K562 (cell line): ENCODE measurements around the gene GALP. TPM values are rescaled to one million over a fixed set of nuclear protein-coding genes. Genes with fewer than 3 reads are reported as not detected.
A peak's percentile ranks its signal among the peaks of the same experiment; 100 is the strongest.

Experiments used
- ATAC-seq: fragments of 200-7000 bp; cut with Tn5 transposase; 3 replicates; pipeline ENCODE4 v1.9.1; 2020; ENCODE audit warnings: moderate library complexity
- BruUV-seq: library from RNA; stranded (reverse); fragments of 400-500 nt; replicated peaks from 2 replicates; lab custom pipeline; 2021; lab: Mats Ljungman, UMichigan
- CTCF ChIA-PET: fragments of 300-600 bp; formaldehyde crosslinking; extraction: SDS; loops from one replicate; lab custom pipeline; 2021; ENCODE audit warnings: low intra/inter-chr PET ratio; lab: Yijun Ruan, JAX
- POLR2A ChIA-PET: fragments of 300-600, 350-650 bp; sonication (Branson Sonifier 250); formaldehyde crosslinking; extraction: SDS; loops from one replicate; lab custom pipeline; 2021; ENCODE audit warnings: antibody characterized with exemption, inconsistent platforms; lab: Yijun Ruan, JAX
- DNase-seq, 4 experiments: peaks; one replicate each; pipeline versions ENCODE4 v3.0.0 to v3.0.0-alpha.2; 2011 to 2018; ENCODE audit warnings: low spot score in 3 of 4, mixed read lengths in 3 of 4; ENCODE audit errors: extremely low read depth in 1 of 4
- FAIRE-seq: peaks from 2 replicates; lab custom pipeline; 2011; peaks lifted over from hg19 to GRCh38; lab: Jason Lieb, UNC
- H2AFZ ChIP-seq: 2 replicates; pipeline ENCODE4 v1.6.0; 2011; ENCODE audit warnings: low read depth, low read length, control low read depth, inconsistent platforms
- H3K27ac ChIP-seq: fragments of 200-600 bp; 3 replicates; pipeline ENCODE4 v1.8.0; 2011; ENCODE audit warnings: low read depth, mild to moderate bottlenecking, control low read depth, inconsistent platforms, low read length, moderate library complexity, mixed read lengths; ENCODE audit errors: extremely low read depth
- H3K27me3 ChIP-seq, 2 experiments: fragments of 300-600 bp in 1 of 2; 2 replicates in 1 of 2; 3 replicates in 1 of 2; pipeline versions ENCODE4 v1.6.0 to v1.8.0; 2011; ENCODE audit warnings: inconsistent platforms in 2 of 2, low read length in 2 of 2, mild to moderate bottlenecking in 1 of 2, mixed read lengths in 1 of 2, moderate library complexity in 1 of 2; ENCODE audit not compliant: control insufficient read depth in 2 of 2, insufficient read depth in 2 of 2
- H3K36me3 ChIP-seq: fragments of 300-600 bp; 3 replicates; pipeline ENCODE4 v1.8.0; 2011; ENCODE audit warnings: mild to moderate bottlenecking, low read length, inconsistent platforms; ENCODE audit not compliant: control insufficient read depth, insufficient read depth
- H3K4me1 ChIP-seq, 2 experiments: fragments of 200-600 bp in 1 of 2; replicated peaks in 1 of 2; 2 replicates in 1 of 2; 3 replicates in 1 of 2; pipeline versions ENCODE4 v1.5.1 to v1.8.0; 2011; ENCODE audit warnings: inconsistent platforms in 2 of 2, low read length in 2 of 2, mild to moderate bottlenecking in 1 of 2, mixed read lengths in 1 of 2, moderate library complexity in 1 of 2; ENCODE audit not compliant: control insufficient read depth in 2 of 2, insufficient read depth in 2 of 2
- H3K4me2 ChIP-seq: 2 replicates; pipeline ENCODE4 v1.6.1; 2011; ENCODE audit warnings: low read length, control low read depth, inconsistent platforms, mixed read lengths; ENCODE audit not compliant: insufficient read depth
- H3K4me3 ChIP-seq: fragments of 200-600 bp; sonication (generic), shearing (Covaris generic); 2 replicates; pipeline ENCODE4 v1.5.1; 2016; ENCODE audit warnings: control low read depth, inconsistent platforms
- H3K79me2 ChIP-seq: fragments of 200-600 bp; 3 replicates; pipeline ENCODE4 v1.8.0; 2011; ENCODE audit warnings: low read length, inconsistent platforms; ENCODE audit not compliant: control insufficient read depth, insufficient read depth
- H3K9ac ChIP-seq, 2 experiments: 2 replicates each; pipeline versions ENCODE4 v1.6.0 to v1.6.1; 2011; ENCODE audit warnings: low read depth in 2 of 2, low read length in 2 of 2, control low read depth in 1 of 2, inconsistent platforms in 1 of 2, mild to moderate bottlenecking in 1 of 2, mixed read lengths in 1 of 2; ENCODE audit not compliant: insufficient read depth in 1 of 2
- H3K9me1 ChIP-seq: one replicate; pipeline ENCODE4 v1.6.0; 2011; ENCODE audit warnings: inconsistent platforms, mild to moderate bottlenecking, low read length, moderate library complexity; ENCODE audit not compliant: control insufficient read depth, insufficient read depth
- H3K9me3 ChIP-seq: replicated peaks from 2 replicates; pipeline ENCODE4 v1.5.1; 2011; ENCODE audit warnings: low read depth, low read length, inconsistent platforms; ENCODE audit not compliant: control insufficient read depth, insufficient read depth
- H4K20me1 ChIP-seq: replicated peaks from 2 replicates; pipeline ENCODE4 v1.6.1; 2011; ENCODE audit warnings: low read length, inconsistent platforms, mixed read lengths; ENCODE audit not compliant: control insufficient read depth, insufficient read depth
- EP400 ChIP-seq: fragments of 450-650 bp; IDR thresholded peaks from 2 replicates; pipeline ENCODE4 v1.6.1; 2017; ENCODE audit warnings: antibody characterized with exemption, mild to moderate bottlenecking, moderate library complexity
- ETS2 ChIP-seq: IDR thresholded peaks from 2 replicates; pipeline ENCODE4 v1.6.1; 2016; ENCODE audit warnings: borderline replicate concordance, missing genetic modification characterization, mild to moderate bottlenecking, moderate library complexity, missing compliant biosample characterization; ENCODE audit not compliant: poor library complexity, severe bottlenecking
- GABPA ChIP-seq: fragments of 200-800 bp; sonication (Bioruptor generic); conservative IDR thresholded peaks from 2 replicates; pipeline ENCODE4 v1.6.1; 2016; ENCODE audit warnings: low read depth, missing genetic modification characterization, missing compliant biosample characterization
- MED1 ChIP-seq: sonication (generic); formaldehyde crosslinking; IDR thresholded peaks from 2 replicates; pipeline ENCODE4 v1.8.1; 2023; ENCODE audit warnings: missing genetic modification reagents, borderline replicate concordance
- NCOA2 ChIP-seq, 2 experiments: fragments of 450-650 bp; IDR thresholded peaks; 2 replicates each; pipeline ENCODE4 v1.6.1; 2018; ENCODE audit warnings: mild to moderate bottlenecking in 2 of 2, moderate library complexity in 1 of 2; ENCODE audit not compliant: partially characterized antibody in 2 of 2
- PRMT5 ChIP-seq: sonication (generic); formaldehyde crosslinking; IDR thresholded peaks from 2 replicates; pipeline ENCODE4 v1.5.0; 2020; ENCODE audit warnings: missing genetic modification reagents
- SLC30A9 ChIP-seq: fragments of 250-450 bp; sonication (Bioruptor Pico); IDR thresholded peaks from 2 replicates; pipeline ENCODE4 v1.8.0; 2022; ENCODE audit warnings: mild to moderate bottlenecking, moderate library complexity
- WGBS: fragments of 100-300 bp; shearing (Covaris generic); methylation state at CpG from one replicate; pipeline ENCODE4 v1.1.6; 2016; ENCODE audit warnings: low coverage, mixed read lengths; ENCODE audit not compliant: insufficient coverage; ENCODE audit errors: missing lambda C conversion rate; 5-methylcytosine and 5-hydroxymethylcytosine counted together
- in situ Hi-C: fragments of 300-500 bp; cut with MboI; formaldehyde crosslinking; loops from 4 replicates; pipeline ENCODE4 v1.15.0; 2018; ENCODE audit warnings: inconsistent platforms, mixed read lengths
- intact Hi-C: fragments of 100-400 bp; cut with micrococcal nuclease; formaldehyde crosslinking; loops from 2 replicates; pipeline ENCODE4 v1.14.2; 2022
- polyA plus RNA-seq, 8 experiments: library from polyadenylated mRNA; depleted of rRNA in 4 of 8; stranded (reverse) in 5 of 8; unstranded in 3 of 8; fragments of >200 nt; fragmentation: Nextera tagmentation in 2 of 8; fragmentation: Illumina TruSeq in 1 of 8; extraction: Ambion mirVana in 2 of 8; extraction: Trizol in 1 of 8; gene quantifications; 2 replicates each; pipeline versions ENCODE4 v1.2.1 to v1.2.3, GENCODE V29; 2011 to 2014; ENCODE audit warnings: inconsistent platforms in 1 of 8, missing spikeins in 1 of 8
- total RNA-seq, 7 experiments: library from RNA; depleted of rRNA in 6 of 7; stranded (reverse); fragments of >200 nt in 6 of 7; fragmentation: Illumina TruSeq in 2 of 7; extraction: Trizol in 2 of 7; gene quantifications; 2 replicates each; pipeline versions ENCODE4 v1.2.1 to v1.2.3, GENCODE V29; 2011 to 2021; ENCODE audit warnings: low replicate concordance in 1 of 7
- TF ChIP-seq, protein P1 (sequence below): sonication (generic); formaldehyde crosslinking; IDR thresholded peaks from 2 replicates; pipeline ENCODE4 v1.8.1; 2023; ENCODE audit warnings: mild to moderate bottlenecking, missing genetic modification reagents, moderate library complexity

Gene GALP
- total and polyA plus RNA-seq, 9 of the 15 experiments (the other 6 are each of a cell fraction or from before 2014, with no cell fraction given): not detected

DNA sequence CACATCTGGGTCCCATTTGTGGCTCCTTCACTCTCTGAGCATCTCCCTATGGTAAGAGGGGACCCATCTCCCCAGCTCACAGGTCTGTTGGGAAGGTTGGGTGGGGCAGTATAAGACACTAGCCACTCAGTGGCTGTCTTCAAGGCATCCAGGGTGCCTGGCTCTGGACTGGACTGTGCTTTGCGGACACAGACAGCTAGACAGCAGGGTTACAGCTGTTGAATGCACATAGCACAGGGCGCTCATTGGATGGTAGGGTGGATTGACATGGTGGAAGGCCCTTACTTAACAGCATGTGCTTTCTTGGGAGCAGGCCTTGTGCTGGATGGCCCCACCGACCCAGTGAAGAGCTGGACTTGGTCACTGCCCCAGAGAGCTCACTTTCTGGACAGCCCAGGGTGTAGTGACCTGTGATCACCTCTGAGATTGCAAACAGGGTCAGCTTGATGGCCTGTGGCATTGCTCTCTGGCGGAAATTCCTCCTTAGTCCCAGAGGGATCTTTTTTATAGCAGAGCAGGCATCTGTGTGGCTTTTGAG lies 32.8 kb upstream of the GALP start:
- Histone ChIP-seq H3K27ac (no peak overlapping the region), H3K79me2 (peaks cover 41% of the 10 kb centered on the region), H3K4me3 (no peak overlapping the region), H4K20me1 (no peaks in the 10 kb centered on the region), H2AFZ (no peak overlapping the region), H3K9me3 (no peaks in the 10 kb centered on the region), H3K4me2 (no peak overlapping the region; the same call in 1 of the 2 replicates), H3K4me1 (peaks cover 11 to 18% of the 10 kb centered on the region in 2 experiments), H3K9ac (0 out of 4 replicates have a peak overlapping the region, but pooled peaks of 1 of the 2 experiments have one; percentile 10), H3K27me3 (no peaks in the 10 kb centered on the region), H3K36me3 (peaks cover 13% of the 10 kb centered on the region; the same call in 2 of the 3 replicates), H3K9me1 (no peaks in the 10 kb centered on the region)
- POLR2A ChIA-PET: interaction anchor here (0.6 to 1.3 kb wide), 2 partner anchors 22 to 483 kb away, joined by 3 to 4 read pairs; partner anchors contain the start of gene ZNF787
- CTCF ChIA-PET: no interaction called here
- no peak for DNase-seq
- FAIRE-seq: no peak
- intact Hi-C loops (no loop called here), in situ Hi-C loops (loop anchor here (25.0 kb wide), 1 partner anchor 981 kb away; the partner anchor contains the start of genes DNAAF3 and TNNI3)
- TF ChIP-seq ETS2 (tag): no peak
- TF ChIP-seq PRMT5 (CRISPR knock-in tag): no peak
- no peak for TF ChIP-seq GABPA (tag)
- no peak for TF ChIP-seq MED1 (CRISPR knock-in tag)
- TF ChIP-seq, protein P1, sequence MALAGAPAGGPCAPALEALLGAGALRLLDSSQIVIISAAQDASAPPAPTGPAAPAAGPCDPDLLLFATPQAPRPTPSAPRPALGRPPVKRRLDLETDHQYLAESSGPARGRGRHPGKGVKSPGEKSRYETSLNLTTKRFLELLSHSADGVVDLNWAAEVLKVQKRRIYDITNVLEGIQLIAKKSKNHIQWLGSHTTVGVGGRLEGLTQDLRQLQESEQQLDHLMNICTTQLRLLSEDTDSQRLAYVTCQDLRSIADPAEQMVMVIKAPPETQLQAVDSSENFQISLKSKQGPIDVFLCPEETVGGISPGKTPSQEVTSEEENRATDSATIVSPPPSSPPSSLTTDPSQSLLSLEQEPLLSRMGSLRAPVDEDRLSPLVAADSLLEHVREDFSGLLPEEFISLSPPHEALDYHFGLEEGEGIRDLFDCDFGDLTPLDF: no peak
- no peak for TF ChIP-seq SLC30A9 (CRISPR knock-in tag)
- no peak for TF ChIP-seq EP400
- no peak for TF ChIP-seq NCOA2 (IDR thresholded peaks at IDR 0.05; ENCODE audit: partially characterized antibody in 2 of 2)
- WGBS: 74% methylated on average over 4 of the region's 4 CpGs
- BruUV-seq: no TSS peak
- no peak for ATAC-seq
